ENCODE results near the gene PTCH2. TPM values are rescaled to one million over a fixed set of nuclear protein-coding genes. Genes with fewer than 3 reads are reported as not detected.
"Not testable (repeated sequence)": the region's sequence is repeated elsewhere in the genome, so short reads cannot be mapped to it uniquely, and the experiment has no call there.

PTCH2 gene
- total RNA-seq, 3 donors from 2014 or later, result 0.32 to 2.2 (median 1.3) TPM

GRCh38 chr1:44811234-44811633 is 31.8 kb downstream of the PTCH2 start:
- no peaks in the 10 kb centered on the region for H3K9me3 ChIP-seq
- H3K27me3 ChIP-seq, result no peaks in the 10 kb centered on the region
- no peak for TF ChIP-seq POLR2A (IDR thresholded peaks at IDR 0.05)
- no peak for TF ChIP-seq POLR2AphosphoS5 (IDR thresholded peaks at IDR 0.05)
- no peak for TF ChIP-seq CTCF (IDR thresholded peaks at IDR 0.05)
- intact Hi-C loops (cut with DNase I; ENCODE audit: low total_unique reads), result no loop called here
- H3K27ac ChIP-seq, result peak overlapping the region; percentile 100
- H3K36me3 ChIP-seq, result no peaks in the 10 kb centered on the region
- peaks cover 26 to 43% of the 10 kb centered on the region in 2 donors for H3K4me1 ChIP-seq
- DNase-seq (ENCODE audit: low spot score in 2 of 2), result peak in 1 of 2 donors; percentile 7
- no peak overlapping the region for H3K4me3 ChIP-seq

- peak in 1 of 2 donors; percentile 19 for DNase-seq (ENCODE audit: low spot score in 2 of 2)
- Histone ChIP-seq H3K27ac (peak overlapping the region; percentile 100), H3K4me1 (peaks cover 30 to 43% of the 10 kb centered on the region in 2 donors), H3K4me3 (peak overlapping the region in 1 of 3 donors; percentile 41)
- H3K27me3 ChIP-seq; H3K9me3 ChIP-seq; H3K36me3 ChIP-seq; intact Hi-C loops (cut with DNase I; ENCODE audit: low total_unique reads): not testable (repeated sequence)
These were observed 32.3 kb downstream of the PTCH2 start for GRCh38 chr1:44810762-44811105.

GRCh38 chr1:44810101-44810761 is 32.8 kb downstream of the PTCH2 start:
- H3K27ac ChIP-seq, result peak overlapping the region; percentile 100
- peak; percentile 91 to 96 for DNase-seq (ENCODE audit: low spot score in 2 of 2)
- no peaks in the 10 kb centered on the region for H3K9me3 ChIP-seq
- H3K4me1 ChIP-seq, result peaks cover 30 to 43% of the 10 kb centered on the region in 2 donors
- intact Hi-C loops (cut with DNase I; ENCODE audit: low total_unique reads), result no loop called here
- H3K27me3 ChIP-seq, result no peaks in the 10 kb centered on the region
- H3K4me3 ChIP-seq, result peak overlapping the region in 1 of 3 donors; percentile 41
- H3K36me3 ChIP-seq, result no peaks in the 10 kb centered on the region
- TF ChIP-seq CTCF (IDR thresholded peaks at IDR 0.05), result no peak
- peak in 2 of 3 donors; percentile 32 for TF ChIP-seq POLR2AphosphoS5 (IDR thresholded peaks at IDR 0.05)

GRCh38 chr1:44808938-44809917 is 33.8 kb downstream of the PTCH2 start:
- intact Hi-C loops (cut with DNase I; ENCODE audit: low total_unique reads), result no loop called here
- H3K36me3 ChIP-seq, result no peaks in the 10 kb centered on the region
- no peaks in the 10 kb centered on the region for H3K9me3 ChIP-seq
- peak in 1 of 2 donors; percentile 39 for DNase-seq (ENCODE audit: low spot score in 2 of 2)
- peak overlapping the region; percentile 28 to 41 (median 34) for H3K4me3 ChIP-seq
- TF ChIP-seq CTCF (IDR thresholded peaks at IDR 0.05), result no peak
- peak in 1 of 3 donors; percentile 59 for TF ChIP-seq POLR2AphosphoS5 (IDR thresholded peaks at IDR 0.05)
- peak overlapping the region; percentile 100 for H3K27ac ChIP-seq
- H3K27me3 ChIP-seq, result no peaks in the 10 kb centered on the region
- H3K4me1 ChIP-seq, result peaks cover 30 to 43% of the 10 kb centered on the region in 2 donors

GRCh38 chr1:44808063-44808937 is 34.8 kb downstream of the PTCH2 start, which contains the start of gene BTBD19:
Gene BTBD19, plus strand, starts transcription at chr1:44808523. Its CDS starts 298 bp downstream, at chr1:44808821.
- intact Hi-C loops (cut with DNase I; ENCODE audit: low total_unique reads), result no loop called here

More at GRCh38 chr1:44808063-44808937, 34.8 kb downstream of the PTCH2 start, which contains the start of gene BTBD19:
- peak; percentile 64 to 67 for DNase-seq (ENCODE audit: low spot score in 2 of 2)
- Histone ChIP-seq H3K36me3 (no peaks in the 10 kb centered on the region), H3K4me1 (peaks cover 30 to 43% of the 10 kb centered on the region in 2 donors), H3K4me3 (peak within 1 kb of the TSS; percentile 28 to 41 (median 34)), H3K9me3 (no peaks in the 10 kb centered on the region), H3K27ac (peak within 1 kb of the TSS; percentile 100), H3K27me3 (no peaks in the 10 kb centered on the region)
- TF ChIP-seq CTCF (IDR thresholded peaks at IDR 0.05) (no peak), POLR2A (IDR thresholded peaks at IDR 0.05) (no peak), POLR2AphosphoS5 (IDR thresholded peaks at IDR 0.05) (no peak)
